ENCODE measurements around the gene PRPF39.
"Not testable (repeated sequence)": the region's sequence is repeated elsewhere in the genome, so short reads cannot be mapped to it uniquely, and the experiment has no call there.

Gene PRPF39

GRCh38 chr14:45136399-45136798 lies 52.5 kb downstream of the PRPF39 start:
- Histone ChIP-seq H3K9ac (no peak overlapping the region), H3K4me3 (ENCODE audit: low read depth, low read length) (peak overlapping the region; percentile 90), H3K79me2 (peaks cover 13% of the 10 kb centered on the region), H3K36me3 (ENCODE audit: control insufficient read depth, insufficient read depth, low read length) (no peaks in the 10 kb centered on the region), H3K27me3 (ENCODE audit: control insufficient read depth, insufficient read depth, low read length) (no peaks in the 10 kb centered on the region), H3K9me3 (ENCODE audit: control insufficient read depth, low read length) (no peaks in the 10 kb centered on the region), H3K4me2 (ENCODE audit: low read length) (peak overlapping the region; percentile 95), H3K4me1 (no peaks in the 10 kb centered on the region), H3K27ac (no peak overlapping the region), H2AFZ (peak overlapping the region; percentile 85)
- no peak for TF ChIP-seq CTCF (IDR thresholded peaks at IDR 0.05)

GRCh38 chr14:45140661-45141187 lies 56.8 kb downstream of the PRPF39 start:
- Histone ChIP-seq H3K9ac (no peak overlapping the region), H3K4me3 (ENCODE audit: low read depth, low read length) (no peak overlapping the region), H3K9me3 (ENCODE audit: control insufficient read depth, low read length) (no peaks in the 10 kb centered on the region), H3K4me1 (no peaks in the 10 kb centered on the region), H3K27ac (no peak overlapping the region), H3K36me3 (ENCODE audit: control insufficient read depth, insufficient read depth, low read length) (no peaks in the 10 kb centered on the region), H3K79me2 (peaks cover 5% of the 10 kb centered on the region), H2AFZ (no peak overlapping the region), H3K27me3 (ENCODE audit: control insufficient read depth, insufficient read depth, low read length) (no peaks in the 10 kb centered on the region), H3K4me2 (ENCODE audit: low read length) (no peak overlapping the region)
- no peak for TF ChIP-seq CTCF (IDR thresholded peaks at IDR 0.05)

GRCh38 chr14:45142083-45142482 lies 58.2 kb downstream of the PRPF39 start:
- not testable (repeated sequence) for H3K4me1 ChIP-seq; H2AFZ ChIP-seq; H3K36me3 ChIP-seq (ENCODE audit: control insufficient read depth, insufficient read depth, low read length); H3K79me2 ChIP-seq; H3K9me3 ChIP-seq (ENCODE audit: control insufficient read depth, low read length); H3K4me3 ChIP-seq (ENCODE audit: low read depth, low read length); H3K9ac ChIP-seq; H3K27ac ChIP-seq; H3K27me3 ChIP-seq (ENCODE audit: control insufficient read depth, insufficient read depth, low read length); H3K4me2 ChIP-seq (ENCODE audit: low read length)

GRCh38 chr14:45144658-45145057 lies 60.7 kb downstream of the PRPF39 start:
- peaks cover 5% of the 10 kb centered on the region for H3K79me2 ChIP-seq
- no peaks in the 10 kb centered on the region for H3K27me3 ChIP-seq (ENCODE audit: control insufficient read depth, insufficient read depth, low read length)
- H3K9ac ChIP-seq, result no peak overlapping the region
- H3K9me3 ChIP-seq (ENCODE audit: control insufficient read depth, low read length), result no peaks in the 10 kb centered on the region
- no peak overlapping the region for H3K27ac ChIP-seq
- no peak overlapping the region for H3K4me2 ChIP-seq (ENCODE audit: low read length)
- H3K4me3 ChIP-seq (ENCODE audit: low read depth, low read length), result no peak overlapping the region
- no peaks in the 10 kb centered on the region for H3K4me1 ChIP-seq
- H3K36me3 ChIP-seq (ENCODE audit: control insufficient read depth, insufficient read depth, low read length), result no peaks in the 10 kb centered on the region
- H2AFZ ChIP-seq, result no peak overlapping the region
- TF ChIP-seq CTCF (IDR thresholded peaks at IDR 0.05), result no peak

- no peak for TF ChIP-seq CTCF (IDR thresholded peaks at IDR 0.05)
- H3K27me3 ChIP-seq (ENCODE audit: control insufficient read depth, insufficient read depth, low read length), result no peaks in the 10 kb centered on the region
- H3K36me3 ChIP-seq (ENCODE audit: control insufficient read depth, insufficient read depth, low read length), result no peaks in the 10 kb centered on the region
- H2AFZ ChIP-seq, result no peak overlapping the region
- H3K9me3 ChIP-seq (ENCODE audit: control insufficient read depth, low read length), result no peaks in the 10 kb centered on the region
- H3K79me2 ChIP-seq, result peaks cover 5% of the 10 kb centered on the region
- H3K4me3 ChIP-seq (ENCODE audit: low read depth, low read length), result no peak overlapping the region
- H3K4me1 ChIP-seq, result no peaks in the 10 kb centered on the region
- no peak overlapping the region for H3K4me2 ChIP-seq (ENCODE audit: low read length)
- no peak overlapping the region for H3K9ac ChIP-seq
- H3K27ac ChIP-seq, result no peak overlapping the region
These were observed 61.3 kb downstream of the PRPF39 start for GRCh38 chr14:45145214-45145613.

All from parathyroid adenoma (tissue), 2 donors.